ENCODE measurements around the gene CDH16.

Gene CDH16

DNA sequence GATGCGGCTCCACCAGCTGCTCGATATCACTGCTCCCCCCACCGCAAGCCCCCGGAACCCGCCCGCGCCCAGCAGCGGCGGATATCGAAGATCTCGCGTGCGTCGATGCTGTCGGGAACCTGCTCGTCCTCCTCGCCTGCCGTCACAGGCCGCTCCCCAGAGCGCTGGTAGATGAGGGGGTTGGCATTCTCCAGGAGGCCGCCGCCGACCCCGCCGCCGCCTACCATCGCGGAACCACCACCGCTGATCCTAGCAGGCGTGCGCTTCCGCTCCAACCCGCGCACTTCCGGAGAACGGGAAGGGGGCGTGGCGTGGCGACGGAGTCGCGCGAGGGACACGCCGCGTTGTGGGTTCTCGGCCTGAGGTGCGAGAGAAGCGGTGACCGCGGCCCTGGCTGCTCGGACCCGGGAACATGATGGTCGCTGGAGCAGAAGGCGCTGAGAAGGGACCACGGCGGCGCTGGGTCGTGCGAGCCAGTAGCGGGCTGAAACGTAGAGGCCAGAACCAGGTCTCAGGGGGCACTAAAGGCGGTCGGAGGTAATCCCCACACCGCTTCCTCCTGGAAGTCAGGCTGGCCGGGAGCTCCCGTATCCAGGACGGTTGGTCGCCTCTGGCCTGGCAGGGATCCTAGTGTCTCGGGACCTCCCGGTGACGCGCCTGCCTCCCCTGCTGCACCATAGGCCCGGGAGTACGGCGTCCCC lies 15.6 kb upstream of the CDH16 start, which contains the start of gene CIAO2B:
Gene CIAO2B, minus strand, starts transcription at position 265 of the 701 bp plus-strand sequence. Its CDS starts 38 bp downstream, at position 227.
- WGBS, 2 donors (ENCODE audit: extremely low coverage in 2 of 2, insufficient read length in 2 of 2, insufficient replicate concordance in 1 of 2) = no CpG with 5 or more reads among the region's 76 CpGs
- DNase-seq (ENCODE audit: low spot score) = peak; percentile 63
- peak within 1 kb of the TSS; percentile 99 for H3K18ac ChIP-seq (ENCODE audit: low read length)
- no peak within 1 kb of the TSS for H2BK12ac ChIP-seq (ENCODE audit: low read length)
- peaks cover 9% of the 10 kb centered on the region in 2 donors for H3K4me1 ChIP-seq (ENCODE audit: control insufficient read depth in 2 of 2, insufficient read depth in 1 of 2, low read depth in 1 of 2, low read length in 2 of 2)
- H2BK5ac ChIP-seq (ENCODE audit: low read length) = peak within 1 kb of the TSS; percentile 70
- H2AFZ ChIP-seq (ENCODE audit: low read length) = peak within 1 kb of the TSS; percentile 94
- H3K4me2 ChIP-seq (ENCODE audit: insufficient read depth, low read length, poor library complexity, severe bottlenecking) = peak within 1 kb of the TSS; percentile 78
- peak within 1 kb of the TSS; percentile 12 for H3K14ac ChIP-seq (ENCODE audit: low read length)
- H4K8ac ChIP-seq (ENCODE audit: low read depth, low read length) = peak within 1 kb of the TSS; percentile 70
- H3K4me3 ChIP-seq (ENCODE audit: low read length in 2 of 2) = peak within 1 kb of the TSS; percentile 90 to 99
- no peak within 1 kb of the TSS for H3K27ac ChIP-seq (replicated peaks; ENCODE audit: low read length)
- H2AK5ac ChIP-seq (ENCODE audit: low read depth, low read length) = peak within 1 kb of the TSS; percentile 77
- H2BK120ac ChIP-seq (ENCODE audit: low read depth, low read length) = no peak within 1 kb of the TSS
- H3K79me1 ChIP-seq (ENCODE audit: low read depth, low read length) = peaks cover 16% of the 10 kb centered on the region
- H3K4ac ChIP-seq (ENCODE audit: low read length) = no peak within 1 kb of the TSS
- peak within 1 kb of the TSS; percentile 99 for H3K9ac ChIP-seq (ENCODE audit: low read depth, low read length, poor library complexity)
- no peak within 1 kb of the TSS for H4K91ac ChIP-seq (ENCODE audit: low read depth, low read length, poor library complexity)
- peaks cover 6 to 46% of the 10 kb centered on the region in 2 donors for H3K36me3 ChIP-seq (replicated peaks in 1 of 2; ENCODE audit: control insufficient read depth in 2 of 2, insufficient read depth in 2 of 2, low read length in 2 of 2)
- peak within 1 kb of the TSS; percentile 98 for H3K23ac ChIP-seq (ENCODE audit: low read depth, low read length, poor library complexity)
- H3K27me3 ChIP-seq (ENCODE audit: control insufficient read depth in 3 of 3, insufficient read depth in 3 of 3, low read depth in 1 of 3, low read length in 3 of 3) = no peaks in the 10 kb centered on the region
- H2BK15ac ChIP-seq (ENCODE audit: low read length) = no peak within 1 kb of the TSS
- H3K9me3 ChIP-seq (replicated peaks in 1 of 2; ENCODE audit: control insufficient read depth in 2 of 2, insufficient read depth in 1 of 2, low read depth in 1 of 2, low read length in 2 of 2) = no peaks in the 10 kb centered on the region

GRCh38 chr16:66933776-66934137 lies 15.1 kb upstream of the CDH16 start:
- peak overlapping the region; percentile 78 for H3K4me2 ChIP-seq (ENCODE audit: insufficient read depth, low read length, poor library complexity, severe bottlenecking)
- no CpG with 5 or more reads among the region's 12 CpGs for WGBS, 2 donors (ENCODE audit: extremely low coverage in 2 of 2, insufficient read length in 2 of 2, insufficient replicate concordance in 1 of 2)
- H4K91ac ChIP-seq (ENCODE audit: low read depth, low read length, poor library complexity) = no peak overlapping the region
- H3K9me3 ChIP-seq (replicated peaks in 1 of 2; ENCODE audit: control insufficient read depth in 2 of 2, insufficient read depth in 1 of 2, low read depth in 1 of 2, low read length in 2 of 2) = no peaks in the 10 kb centered on the region
- H2AK5ac ChIP-seq (ENCODE audit: low read depth, low read length) = peak overlapping the region; percentile 48
- no peak overlapping the region for H3K14ac ChIP-seq (ENCODE audit: low read length)
- peak overlapping the region; percentile 98 for H3K23ac ChIP-seq (ENCODE audit: low read depth, low read length, poor library complexity)
- peak overlapping the region; percentile 90 to 99 for H3K4me3 ChIP-seq (ENCODE audit: low read length in 2 of 2)
- H3K9ac ChIP-seq (ENCODE audit: low read depth, low read length, poor library complexity) = peak overlapping the region; percentile 99
- H4K8ac ChIP-seq (ENCODE audit: low read depth, low read length) = no peak overlapping the region
- no peak overlapping the region for H3K27ac ChIP-seq (replicated peaks; ENCODE audit: low read length)
- peaks cover 4 to 41% of the 10 kb centered on the region in 2 donors for H3K36me3 ChIP-seq (replicated peaks in 1 of 2; ENCODE audit: control insufficient read depth in 2 of 2, insufficient read depth in 2 of 2, low read length in 2 of 2)
- no peak overlapping the region for H3K4ac ChIP-seq (ENCODE audit: low read length)
- no peaks in the 10 kb centered on the region for H3K27me3 ChIP-seq (ENCODE audit: control insufficient read depth in 3 of 3, insufficient read depth in 3 of 3, low read depth in 1 of 3, low read length in 3 of 3)
- DNase-seq (ENCODE audit: low spot score) = no peak
- no peak overlapping the region for H2BK120ac ChIP-seq (ENCODE audit: low read depth, low read length)
- peaks cover 9% of the 10 kb centered on the region in 2 donors for H3K4me1 ChIP-seq (ENCODE audit: control insufficient read depth in 2 of 2, insufficient read depth in 1 of 2, low read depth in 1 of 2, low read length in 2 of 2)
- peak overlapping the region; percentile 94 for H3K18ac ChIP-seq (ENCODE audit: low read length)
- peak overlapping the region; percentile 94 for H2AFZ ChIP-seq (ENCODE audit: low read length)
- H2BK15ac ChIP-seq (ENCODE audit: low read length) = no peak overlapping the region
- peak overlapping the region; percentile 70 for H2BK5ac ChIP-seq (ENCODE audit: low read length)
- H2BK12ac ChIP-seq (ENCODE audit: low read length) = no peak overlapping the region
- peaks cover 16% of the 10 kb centered on the region for H3K79me1 ChIP-seq (ENCODE audit: low read depth, low read length)

- no peak overlapping the region for H3K9ac ChIP-seq (ENCODE audit: low read depth, low read length, poor library complexity)
- no peak overlapping the region for H2AK5ac ChIP-seq (ENCODE audit: low read depth, low read length)
- H3K79me1 ChIP-seq (ENCODE audit: low read depth, low read length) = peaks cover 16% of the 10 kb centered on the region
- H3K36me3 ChIP-seq (replicated peaks in 1 of 2; ENCODE audit: control insufficient read depth in 2 of 2, insufficient read depth in 2 of 2, low read length in 2 of 2) = peaks cover 2 to 24% of the 10 kb centered on the region in 2 donors
- peak overlapping the region in 1 of 2 donors; percentile 99 for H3K4me3 ChIP-seq (ENCODE audit: low read length in 2 of 2)
- H2BK15ac ChIP-seq (ENCODE audit: low read length) = no peak overlapping the region
- H2AFZ ChIP-seq (ENCODE audit: low read length) = no peak overlapping the region
- no peak overlapping the region for H3K23ac ChIP-seq (ENCODE audit: low read depth, low read length, poor library complexity)
- H2BK12ac ChIP-seq (ENCODE audit: low read length) = no peak overlapping the region
- peaks cover 9 to 17% of the 10 kb centered on the region in 2 donors for H3K4me1 ChIP-seq (ENCODE audit: control insufficient read depth in 2 of 2, insufficient read depth in 1 of 2, low read depth in 1 of 2, low read length in 2 of 2)
- WGBS, 2 donors (ENCODE audit: extremely low coverage in 2 of 2, insufficient read length in 2 of 2, insufficient replicate concordance in 1 of 2) = no CpG with 5 or more reads among the region's 4 CpGs
- no peak overlapping the region for H3K27ac ChIP-seq (replicated peaks; ENCODE audit: low read length)
- no peaks in the 10 kb centered on the region for H3K27me3 ChIP-seq (ENCODE audit: control insufficient read depth in 3 of 3, insufficient read depth in 3 of 3, low read depth in 1 of 3, low read length in 3 of 3)
- H2BK5ac ChIP-seq (ENCODE audit: low read length) = no peak overlapping the region
- no peak overlapping the region for H3K18ac ChIP-seq (ENCODE audit: low read length)
- no peak overlapping the region for H4K91ac ChIP-seq (ENCODE audit: low read depth, low read length, poor library complexity)
- H4K8ac ChIP-seq (ENCODE audit: low read depth, low read length) = no peak overlapping the region
- H3K4me2 ChIP-seq (ENCODE audit: insufficient read depth, low read length, poor library complexity, severe bottlenecking) = no peak overlapping the region
- H3K14ac ChIP-seq (ENCODE audit: low read length) = no peak overlapping the region
- H2BK120ac ChIP-seq (ENCODE audit: low read depth, low read length) = no peak overlapping the region
- no peak overlapping the region for H3K4ac ChIP-seq (ENCODE audit: low read length)
- no peak for DNase-seq (ENCODE audit: low spot score)
- H3K9me3 ChIP-seq (replicated peaks in 1 of 2; ENCODE audit: control insufficient read depth in 2 of 2, insufficient read depth in 1 of 2, low read depth in 1 of 2, low read length in 2 of 2) = no peaks in the 10 kb centered on the region
Observed at GRCh38 chr16:66932076-66932475, 13.4 kb upstream of the CDH16 start.

GRCh38 chr16:66931665-66932064 lies 13.0 kb upstream of the CDH16 start:
- Histone ChIP-seq H3K79me1 (ENCODE audit: low read depth, low read length) (peaks cover 16% of the 10 kb centered on the region), H2BK120ac (ENCODE audit: low read depth, low read length) (no peak overlapping the region), H2AFZ (ENCODE audit: low read length) (no peak overlapping the region), H3K27me3 (ENCODE audit: control insufficient read depth in 3 of 3, insufficient read depth in 3 of 3, low read depth in 1 of 3, low read length in 3 of 3) (peaks cover 0 to 2% (median 1%) of the 10 kb centered on the region in 3 experiments), H2BK12ac (ENCODE audit: low read length) (no peak overlapping the region), H3K9ac (ENCODE audit: low read depth, low read length, poor library complexity) (no peak overlapping the region), H3K4me1 (ENCODE audit: control insufficient read depth in 2 of 2, insufficient read depth in 1 of 2, low read depth in 1 of 2, low read length in 2 of 2) (peaks cover 9 to 21% of the 10 kb centered on the region in 2 donors), H4K91ac (ENCODE audit: low read depth, low read length, poor library complexity) (no peak overlapping the region), H2BK5ac (ENCODE audit: low read length) (no peak overlapping the region), H3K4me3 (ENCODE audit: low read length in 2 of 2) (no peak overlapping the region), H4K8ac (ENCODE audit: low read depth, low read length) (no peak overlapping the region), H2AK5ac (ENCODE audit: low read depth, low read length) (no peak overlapping the region), H3K4ac (ENCODE audit: low read length) (no peak overlapping the region), H3K14ac (ENCODE audit: low read length) (no peak overlapping the region), H3K23ac (ENCODE audit: low read depth, low read length, poor library complexity) (no peak overlapping the region), H2BK15ac (ENCODE audit: low read length) (no peak overlapping the region), H3K36me3 (replicated peaks in 1 of 2; ENCODE audit: control insufficient read depth in 2 of 2, insufficient read depth in 2 of 2, low read length in 2 of 2) (peaks cover 2 to 20% of the 10 kb centered on the region in 2 donors), H3K4me2 (ENCODE audit: insufficient read depth, low read length, poor library complexity, severe bottlenecking) (no peak overlapping the region), H3K27ac (replicated peaks; ENCODE audit: low read length) (no peak overlapping the region), H3K18ac (ENCODE audit: low read length) (no peak overlapping the region), H3K9me3 (replicated peaks in 1 of 2; ENCODE audit: control insufficient read depth in 2 of 2, insufficient read depth in 1 of 2, low read depth in 1 of 2, low read length in 2 of 2) (no peaks in the 10 kb centered on the region)
- WGBS, 2 donors (ENCODE audit: extremely low coverage in 2 of 2, insufficient read length in 2 of 2, insufficient replicate concordance in 1 of 2) = no CpG with 5 or more reads among the region's 2 CpGs
- no peak for DNase-seq (ENCODE audit: low spot score)

Measured in neuronal stem cell (in vitro differentiated cells).